Measurements from ENCODE around the gene LRRIQ3.

GRCh38 chr1:74235153-74235552 is 37.2 kb upstream of the LRRIQ3 start, which contains the start of gene TNNI3K:
- TF ChIP-seq, protein P1, sequence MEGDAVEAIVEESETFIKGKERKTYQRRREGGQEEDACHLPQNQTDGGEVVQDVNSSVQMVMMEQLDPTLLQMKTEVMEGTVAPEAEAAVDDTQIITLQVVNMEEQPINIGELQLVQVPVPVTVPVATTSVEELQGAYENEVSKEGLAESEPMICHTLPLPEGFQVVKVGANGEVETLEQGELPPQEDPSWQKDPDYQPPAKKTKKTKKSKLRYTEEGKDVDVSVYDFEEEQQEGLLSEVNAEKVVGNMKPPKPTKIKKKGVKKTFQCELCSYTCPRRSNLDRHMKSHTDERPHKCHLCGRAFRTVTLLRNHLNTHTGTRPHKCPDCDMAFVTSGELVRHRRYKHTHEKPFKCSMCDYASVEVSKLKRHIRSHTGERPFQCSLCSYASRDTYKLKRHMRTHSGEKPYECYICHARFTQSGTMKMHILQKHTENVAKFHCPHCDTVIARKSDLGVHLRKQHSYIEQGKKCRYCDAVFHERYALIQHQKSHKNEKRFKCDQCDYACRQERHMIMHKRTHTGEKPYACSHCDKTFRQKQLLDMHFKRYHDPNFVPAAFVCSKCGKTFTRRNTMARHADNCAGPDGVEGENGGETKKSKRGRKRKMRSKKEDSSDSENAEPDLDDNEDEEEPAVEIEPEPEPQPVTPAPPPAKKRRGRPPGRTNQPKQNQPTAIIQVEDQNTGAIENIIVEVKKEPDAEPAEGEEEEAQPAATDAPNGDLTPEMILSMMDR (IDR thresholded peaks at IDR 0.05): no peak
- TF ChIP-seq POLR2A (IDR thresholded peaks at IDR 0.05): no peak
